GM19035 (cell line): ENCODE results near the gene TMEM89.
A peak's percentile ranks its signal among the peaks of the same experiment; 100 is the strongest.

Source experiments
- ATAC-seq: cut with Tn5 transposase; IDR thresholded peaks from one replicate; pipeline ENCODE4 v1.9.1; 2021; ENCODE audit not compliant: unreplicated experiment

The TMEM89 gene

GRCh38 chr3:48621461-48621869 lies at the start of gene TMEM89:
TMEM89 (minus strand) TSS chr3:48621769; CDS start chr3:48621756, 13 bp downstream.
- ATAC-seq, result no peak

GRCh38 chr3:48664929-48665328 lies 43.4 kb upstream of the TMEM89 start:
- no peak for ATAC-seq

- ATAC-seq, result no peak
Measured at GRCh38 chr3:48664313-48664644, 42.7 kb upstream of the TMEM89 start.

- peak; percentile 80 for ATAC-seq
Measured at GRCh38 chr3:48663489-48664312, 42.1 kb upstream of the TMEM89 start.

GRCh38 chr3:48662753-48663488 lies 41.4 kb upstream of the TMEM89 start, which contains the start of gene CELSR3:
CELSR3 (minus strand) TSS chr3:48662886; CDS start chr3:48662634, 252 bp downstream.
- no peak for ATAC-seq

- ATAC-seq, result no peak
Measured at GRCh38 chr3:48662145-48662752, 40.7 kb upstream of the TMEM89 start.

GRCh38 chr3:48661501-48662144 lies 40.1 kb upstream of the TMEM89 start:
- no peak for ATAC-seq

GRCh38 chr3:48660800-48661400 lies 39.3 kb upstream of the TMEM89 start:
- ATAC-seq, result no peak

- no peak for ATAC-seq
Measured at GRCh38 chr3:48656841-48657281, 35.3 kb upstream of the TMEM89 start.

GRCh38 chr3:48656061-48656840 lies 34.7 kb upstream of the TMEM89 start:
- ATAC-seq, result peak; percentile 69

GRCh38 chr3:48655606-48656005 lies 34.0 kb upstream of the TMEM89 start:
- ATAC-seq, result no peak

- no peak for ATAC-seq
Measured at GRCh38 chr3:48655063-48655462, 33.5 kb upstream of the TMEM89 start.

GRCh38 chr3:48652923-48653715 lies 31.6 kb upstream of the TMEM89 start:
- no peak for ATAC-seq

- ATAC-seq, result no peak
Measured at GRCh38 chr3:48651771-48652170, 30.2 kb upstream of the TMEM89 start.

GRCh38 chr3:48650723-48651122 lies 29.2 kb upstream of the TMEM89 start:
- no peak for ATAC-seq

- no peak for ATAC-seq
Measured at GRCh38 chr3:48648188-48648850, 26.8 kb upstream of the TMEM89 start.

- ATAC-seq, result no peak
Measured at GRCh38 chr3:48647714-48648113, 26.1 kb upstream of the TMEM89 start.

- ATAC-seq, result no peak
Measured at GRCh38 chr3:48644898-48645760, 23.6 kb upstream of the TMEM89 start.
